ENCODE results near the gene ADORA2B.
"Not testable (repeated sequence)": the region's sequence is repeated elsewhere in the genome, so short reads cannot be mapped to it uniquely, and the experiment has no call there.

Gene ADORA2B

GRCh38 chr17:15900871-15901270 is 44.1 kb upstream of the ADORA2B start:
- Histone ChIP-seq H3K27me3 (ENCODE audit: control insufficient read depth, low read length) (no peaks in the 10 kb centered on the region), H3K79me2 (ENCODE audit: control insufficient read depth, low read length) (no peaks in the 10 kb centered on the region), H3F3A (ENCODE audit: control insufficient read depth, insufficient read depth) (no peaks in the 10 kb centered on the region), H3K4me2 (ENCODE audit: low read length) (no peak overlapping the region), H3K4me3 (ENCODE audit: low read length) (no peak overlapping the region), H3K4me1 (ENCODE audit: control insufficient read depth, low read length) (no peaks in the 10 kb centered on the region), H3K9me3 (ENCODE audit: control insufficient read depth, insufficient read depth, low read length) (no peaks in the 10 kb centered on the region), H3K9me2 (replicated peaks; ENCODE audit: control insufficient read depth, low read length) (no peaks in the 10 kb centered on the region), H3K27ac (ENCODE audit: low read depth, low read length) (no peak overlapping the region), H4K20me1 (ENCODE audit: control insufficient read depth, insufficient read depth, low read depth, low read length) (no peaks in the 10 kb centered on the region), H3K36me3 (ENCODE audit: control insufficient read depth, low read length) (no peaks in the 10 kb centered on the region)
- no peak for TF ChIP-seq EZH2phosphoT487 (IDR thresholded peaks at IDR 0.05; ENCODE audit: borderline replicate concordance, low read length)
- TF ChIP-seq CTCF (IDR thresholded peaks at IDR 0.05; ENCODE audit: low read depth, low read length, poor library complexity, severe bottlenecking) = no peak

- H3K4me1 ChIP-seq (ENCODE audit: control insufficient read depth, low read length); H3K4me3 ChIP-seq (ENCODE audit: low read length); H3K27ac ChIP-seq (ENCODE audit: low read depth, low read length); H3K9me2 ChIP-seq (replicated peaks; ENCODE audit: control insufficient read depth, low read length); H3K4me2 ChIP-seq (ENCODE audit: low read length); H3K36me3 ChIP-seq (ENCODE audit: control insufficient read depth, low read length); H3K9me3 ChIP-seq (ENCODE audit: control insufficient read depth, insufficient read depth, low read length); H3F3A ChIP-seq (ENCODE audit: control insufficient read depth, insufficient read depth); H4K20me1 ChIP-seq (ENCODE audit: control insufficient read depth, insufficient read depth, low read depth, low read length); H3K27me3 ChIP-seq (ENCODE audit: control insufficient read depth, low read length); H3K79me2 ChIP-seq (ENCODE audit: control insufficient read depth, low read length): not testable (repeated sequence)
These were observed 39.7 kb upstream of the ADORA2B start for GRCh38 chr17:15905236-15905635.

GRCh38 chr17:15907290-15907689 is 37.6 kb upstream of the ADORA2B start:
- Histone ChIP-seq H3K36me3 (ENCODE audit: control insufficient read depth, low read length) (no peaks in the 10 kb centered on the region), H3K9me3 (ENCODE audit: control insufficient read depth, insufficient read depth, low read length) (no peaks in the 10 kb centered on the region), H3K4me3 (ENCODE audit: low read length) (no peak overlapping the region), H3K9me2 (replicated peaks; ENCODE audit: control insufficient read depth, low read length) (no peaks in the 10 kb centered on the region), H3K27me3 (ENCODE audit: control insufficient read depth, low read length) (0 out of 2 replicates have a peak, but pooled peaks cover 5% of the 10 kb centered on the region), H3K79me2 (ENCODE audit: control insufficient read depth, low read length) (no peaks in the 10 kb centered on the region), H3K4me1 (ENCODE audit: control insufficient read depth, low read length) (no peaks in the 10 kb centered on the region), H3K4me2 (ENCODE audit: low read length) (no peak overlapping the region), H3K27ac (ENCODE audit: low read depth, low read length) (no peak overlapping the region), H3F3A (ENCODE audit: control insufficient read depth, insufficient read depth) (no peaks in the 10 kb centered on the region), H4K20me1 (ENCODE audit: control insufficient read depth, insufficient read depth, low read depth, low read length) (no peaks in the 10 kb centered on the region)
- TF ChIP-seq EZH2phosphoT487 (IDR thresholded peaks at IDR 0.05; ENCODE audit: borderline replicate concordance, low read length) (no peak), CTCF (IDR thresholded peaks at IDR 0.05; ENCODE audit: low read depth, low read length, poor library complexity, severe bottlenecking) (no peak)

GRCh38 chr17:15908378-15908777 is 36.6 kb upstream of the ADORA2B start:
- no peak for TF ChIP-seq EZH2phosphoT487 (IDR thresholded peaks at IDR 0.05; ENCODE audit: borderline replicate concordance, low read length)
- no peak for TF ChIP-seq CTCF (IDR thresholded peaks at IDR 0.05; ENCODE audit: low read depth, low read length, poor library complexity, severe bottlenecking)
- Histone ChIP-seq H4K20me1 (ENCODE audit: control insufficient read depth, insufficient read depth, low read depth, low read length) (no peaks in the 10 kb centered on the region), H3K4me1 (ENCODE audit: control insufficient read depth, low read length) (no peaks in the 10 kb centered on the region), H3K9me2 (replicated peaks; ENCODE audit: control insufficient read depth, low read length) (no peaks in the 10 kb centered on the region), H3K9me3 (ENCODE audit: control insufficient read depth, insufficient read depth, low read length) (no peaks in the 10 kb centered on the region), H3K36me3 (ENCODE audit: control insufficient read depth, low read length) (no peaks in the 10 kb centered on the region), H3K27ac (ENCODE audit: low read depth, low read length) (no peak overlapping the region), H3K79me2 (ENCODE audit: control insufficient read depth, low read length) (no peaks in the 10 kb centered on the region), H3F3A (ENCODE audit: control insufficient read depth, insufficient read depth) (no peaks in the 10 kb centered on the region), H3K27me3 (ENCODE audit: control insufficient read depth, low read length) (0 out of 2 replicates have a peak, but pooled peaks cover 5% of the 10 kb centered on the region), H3K4me3 (ENCODE audit: low read length) (no peak overlapping the region), H3K4me2 (ENCODE audit: low read length) (no peak overlapping the region)
